OCI-LY7 (cell line): ENCODE measurements around the gene SGO2.

Source experiments
- EZH2phosphoT487 ChIP-seq: fragments of 200-600 bp; sonication (generic); IDR thresholded peaks from 2 replicates; pipeline ENCODE4 v1.6.1; 2018; ENCODE audit warnings: low read depth, borderline replicate concordance, mild to moderate bottlenecking, mixed run types, antibody characterized with exemption, low read length, moderate library complexity, mixed read lengths
- TF ChIP-seq, protein P1 (sequence below): fragments of 200-600 bp; sonication (generic); conservative IDR thresholded peaks from 2 replicates; pipeline ENCODE4 v1.5.1; 2014; ENCODE audit warnings: mild to moderate bottlenecking, antibody characterized with exemption, low read length, moderate library complexity, mixed read lengths

DNA sequence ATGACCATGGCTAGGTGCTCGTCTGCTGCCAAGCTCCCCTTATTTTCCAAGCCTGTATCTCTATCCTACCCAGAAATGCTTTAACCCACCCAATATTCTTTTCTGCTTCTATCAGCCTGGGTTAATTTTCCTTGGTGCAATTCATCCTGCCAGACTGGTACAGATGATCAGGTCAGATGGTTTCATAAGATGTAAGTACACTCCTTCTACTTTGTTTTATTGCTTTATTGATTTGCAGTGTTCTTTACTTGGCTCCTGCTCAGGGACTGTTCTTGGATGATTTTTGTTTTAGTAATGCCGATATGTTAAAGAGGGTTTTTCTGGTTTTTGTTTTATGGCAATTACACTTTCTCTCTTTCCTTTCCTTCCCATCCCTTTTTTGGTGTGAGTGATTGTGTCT is 2.4 kb upstream of the SGO2 start:
- TF ChIP-seq, protein P1, sequence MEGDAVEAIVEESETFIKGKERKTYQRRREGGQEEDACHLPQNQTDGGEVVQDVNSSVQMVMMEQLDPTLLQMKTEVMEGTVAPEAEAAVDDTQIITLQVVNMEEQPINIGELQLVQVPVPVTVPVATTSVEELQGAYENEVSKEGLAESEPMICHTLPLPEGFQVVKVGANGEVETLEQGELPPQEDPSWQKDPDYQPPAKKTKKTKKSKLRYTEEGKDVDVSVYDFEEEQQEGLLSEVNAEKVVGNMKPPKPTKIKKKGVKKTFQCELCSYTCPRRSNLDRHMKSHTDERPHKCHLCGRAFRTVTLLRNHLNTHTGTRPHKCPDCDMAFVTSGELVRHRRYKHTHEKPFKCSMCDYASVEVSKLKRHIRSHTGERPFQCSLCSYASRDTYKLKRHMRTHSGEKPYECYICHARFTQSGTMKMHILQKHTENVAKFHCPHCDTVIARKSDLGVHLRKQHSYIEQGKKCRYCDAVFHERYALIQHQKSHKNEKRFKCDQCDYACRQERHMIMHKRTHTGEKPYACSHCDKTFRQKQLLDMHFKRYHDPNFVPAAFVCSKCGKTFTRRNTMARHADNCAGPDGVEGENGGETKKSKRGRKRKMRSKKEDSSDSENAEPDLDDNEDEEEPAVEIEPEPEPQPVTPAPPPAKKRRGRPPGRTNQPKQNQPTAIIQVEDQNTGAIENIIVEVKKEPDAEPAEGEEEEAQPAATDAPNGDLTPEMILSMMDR: no peak
- no peak for TF ChIP-seq EZH2phosphoT487
